GM13976 (cell line): ENCODE data around the gene KRT83.
"Not testable (repeated sequence)": the region's sequence is repeated elsewhere in the genome, so short reads cannot be mapped to it uniquely, and the experiment has no call there.

Experiments used
- DNase-seq: peaks from one replicate; pipeline ENCODE4 v3.0.0; 2012; ENCODE audit warnings: low spot score
- CTCF ChIP-seq: IDR thresholded peaks from 2 replicates; pipeline ENCODE4 v1.5.1; 2012; ENCODE audit warnings: borderline replicate concordance, mild to moderate bottlenecking; ENCODE audit not compliant: insufficient read depth; ENCODE audit errors: extremely low read depth, missing control alignments, control extremely low read depth
- in situ Hi-C: fragments of 300-500 bp; cut with MboI; formaldehyde crosslinking; loops from one replicate; pipeline ENCODE4 v1.12.0; 2022; ENCODE audit warnings: low sequenced_read_pairs, mixed read lengths, inconsistent platforms; ENCODE audit not compliant: unreplicated experiment

KRT83 gene

GRCh38 chr12:52347551-52348510 is 26.6 kb upstream of the KRT83 start:
- no peak for TF ChIP-seq CTCF
- no peak for DNase-seq
- in situ Hi-C loops = no loop called here

GRCh38 chr12:52347016-52347415 is 25.8 kb upstream of the KRT83 start:
- no peak for TF ChIP-seq CTCF
- DNase-seq = no peak
- in situ Hi-C loops = no loop called here

- no peak for TF ChIP-seq CTCF
- in situ Hi-C loops = no loop called here
- no peak for DNase-seq
Measured at GRCh38 chr12:52346593-52346992, 25.4 kb upstream of the KRT83 start.

GRCh38 chr12:52345041-52345440 is 23.8 kb upstream of the KRT83 start:
- DNase-seq = not testable (repeated sequence)

GRCh38 chr12:52344111-52344510 is 22.9 kb upstream of the KRT83 start:
- TF ChIP-seq CTCF = no peak

More at GRCh38 chr12:52345041-52345440, 23.8 kb upstream of the KRT83 start:
- in situ Hi-C loops = not testable (repeated sequence)

GRCh38 chr12:52343550-52343949 is 22.4 kb upstream of the KRT83 start:
- in situ Hi-C loops = no loop called here
- no peak for DNase-seq
- TF ChIP-seq CTCF = no peak

More at GRCh38 chr12:52344111-52344510, 22.9 kb upstream of the KRT83 start:
- in situ Hi-C loops = no loop called here
- no peak for DNase-seq

- DNase-seq = no peak
Measured at GRCh38 chr12:52342781-52343490, 21.7 kb upstream of the KRT83 start.

More at GRCh38 chr12:52342781-52343490, 21.7 kb upstream of the KRT83 start:
- in situ Hi-C loops = no loop called here
- no peak for TF ChIP-seq CTCF
